Left forelimb (tissue), 1 donor: ENCODE results near the gene RIN1.
"Not testable (repeated sequence)": the region's sequence is repeated elsewhere in the genome, so short reads cannot be mapped to it uniquely, and the experiment has no call there.

Source experiments
- DNase-seq: peaks from one replicate; pipeline ENCODE4 v3.0.0-alpha.2; 2018; ENCODE audit warnings: low spot score

Gene RIN1

GRCh38 chr11:66334605-66335442 lies 1.4 kb downstream of the RIN1 start:
- DNase-seq: no peak

- no peak for DNase-seq
These were observed 2.2 kb downstream of the RIN1 start for GRCh38 chr11:66333896-66334604.

- no peak for DNase-seq
These were observed 2.9 kb downstream of the RIN1 start for GRCh38 chr11:66333220-66333877.

- no peak for DNase-seq
These were observed 3.6 kb downstream of the RIN1 start for GRCh38 chr11:66332371-66333219.

GRCh38 chr11:66331542-66332370 lies 4.5 kb downstream of the RIN1 start:
- no peak for DNase-seq

- DNase-seq: no peak
These were observed 5.3 kb downstream of the RIN1 start for GRCh38 chr11:66330931-66331330.

- no peak for DNase-seq
These were observed 7.0 kb downstream of the RIN1 start for GRCh38 chr11:66329165-66329673.

- DNase-seq: no peak
These were observed 7.7 kb downstream of the RIN1 start for GRCh38 chr11:66328302-66329144.

GRCh38 chr11:66328031-66328301 lies 8.3 kb downstream of the RIN1 start:
- no peak for DNase-seq

- DNase-seq: no peak
These were observed 8.8 kb downstream of the RIN1 start for GRCh38 chr11:66327171-66328030.

- no peak for DNase-seq
These were observed 9.7 kb downstream of the RIN1 start for GRCh38 chr11:66326261-66327111.

- DNase-seq: no peak
These were observed 11.0 kb downstream of the RIN1 start for GRCh38 chr11:66325263-66325671.

GRCh38 chr11:66324664-66325063 lies 11.6 kb downstream of the RIN1 start:
- DNase-seq: no peak

GRCh38 chr11:66323684-66324083 lies 12.6 kb downstream of the RIN1 start:
- DNase-seq: no peak

- no peak for DNase-seq
These were observed 13.4 kb downstream of the RIN1 start for GRCh38 chr11:66322732-66323427.

GRCh38 chr11:66321606-66322005 lies 14.6 kb downstream of the RIN1 start:
- DNase-seq: no peak

- not testable (repeated sequence) for DNase-seq
These were observed 15.5 kb downstream of the RIN1 start for GRCh38 chr11:66320748-66321147.

- DNase-seq: not testable (repeated sequence)
These were observed 15.9 kb downstream of the RIN1 start for GRCh38 chr11:66320289-66320688.
